Caco-2 (cell line): ENCODE measurements around the gene ZNF507. TPM values are rescaled to one million over a fixed set of nuclear protein-coding genes. Genes with fewer than 3 reads are reported as not detected.

ENCODE experiments used
- BruUV-seq: library from RNA; stranded (reverse); fragments of 400-500 nt; replicated peaks from 2 replicates; lab custom pipeline; 2021; lab: Mats Ljungman, UMichigan
- CTCF ChIA-PET: fragments of 300-600 bp; sonication (Branson Sonifier 250); formaldehyde crosslinking; loops from one replicate; lab custom pipeline; 2022; ENCODE audit warnings: antibody characterized with exemption; lab: Charles Lee
- POLR2A ChIA-PET: fragments of 300-600 bp; sonication (Branson Sonifier 250); formaldehyde crosslinking; loops from one replicate; lab custom pipeline; 2022; ENCODE audit warnings: antibody characterized with exemption; lab: Charles Lee
- DNase-seq, 2 experiments: peaks; one replicate each; pipeline versions ENCODE4 v3.0.0 to v3.0.0-alpha.2; 2020 to 2022
- H3K27me3 ChIP-seq: replicated peaks from 2 replicates; pipeline ENCODE4 v1.6.0; 2011; ENCODE audit warnings: low read length; ENCODE audit not compliant: control insufficient read depth, insufficient read depth
- H3K36me3 ChIP-seq: 2 replicates; pipeline ENCODE4 v1.5.1; 2011; ENCODE audit warnings: low read length; ENCODE audit not compliant: control insufficient read depth, insufficient read depth
- H3K4me1 ChIP-seq: fragments of 250-450 bp; sonication (Bioruptor Pico); 2 replicates; pipeline ENCODE4 v1.5.1; 2020; ENCODE audit warnings: mild to moderate bottlenecking
- H3K4me3 ChIP-seq: 2 replicates; pipeline ENCODE4 v1.5.1; 2011; ENCODE audit warnings: low read depth, mild to moderate bottlenecking, control low read depth, low read length
- H3K9me3 ChIP-seq: fragments of 250-450 bp; sonication (Bioruptor Pico); 2 replicates; pipeline ENCODE4 v1.5.1; 2020; ENCODE audit warnings: mild to moderate bottlenecking, moderate library complexity
- H3K27ac Mint-ChIP-seq: one replicate; pipeline ENCODE4 v1.8.0; 2022; ENCODE audit warnings: mixed read lengths; ENCODE audit not compliant: unreplicated experiment
- H3K27me3 Mint-ChIP-seq: one replicate; pipeline ENCODE4 v1.8.0; 2022; ENCODE audit warnings: mixed read lengths; ENCODE audit not compliant: insufficient read depth, unreplicated experiment
- H3K36me3 Mint-ChIP-seq: one replicate; pipeline ENCODE4 v1.8.0; 2022; ENCODE audit warnings: mild to moderate bottlenecking, mixed read lengths; ENCODE audit not compliant: insufficient read depth, unreplicated experiment
- H3K4me1 Mint-ChIP-seq: one replicate; pipeline ENCODE4 v1.8.0; 2022; ENCODE audit warnings: low read depth, mixed read lengths; ENCODE audit not compliant: unreplicated experiment
- H3K4me3 Mint-ChIP-seq: one replicate; pipeline ENCODE4 v1.8.0; 2022; ENCODE audit warnings: mild to moderate bottlenecking, moderate library complexity, mixed read lengths; ENCODE audit not compliant: unreplicated experiment
- H3K9me3 Mint-ChIP-seq: one replicate; pipeline ENCODE4 v1.8.0; 2022; ENCODE audit warnings: mixed read lengths; ENCODE audit not compliant: unreplicated experiment
- CTCF ChIP-seq, 2 experiments: fragments of 200-600 bp in 1 of 2; IDR thresholded peaks; 1 replicate in 1 of 2; 2 replicates in 1 of 2; pipeline versions ENCODE4 v1.5.1 to v1.8.0; 2011 to 2022; ENCODE audit warnings: antibody characterized with exemption in 1 of 2, control low read depth in 1 of 2, inconsistent platforms in 1 of 2, low read depth in 1 of 2, low read length in 1 of 2, mild to moderate bottlenecking in 1 of 2, moderate library complexity in 1 of 2; ENCODE audit not compliant: insufficient read depth in 1 of 2, severe bottlenecking in 1 of 2, unreplicated experiment in 1 of 2
- intact Hi-C: fragments of 100-400 bp; cut with micrococcal nuclease; formaldehyde crosslinking; loops from one replicate; pipeline ENCODE4 v1.10.0; 2022; ENCODE audit not compliant: unreplicated experiment
- total RNA-seq: library from RNA; stranded (reverse); gene quantifications from 2 replicates; pipeline ENCODE4 v1.2.3, GENCODE V29; 2022

The ZNF507 gene
- total RNA-seq, 1 experiment from 2014 or later, result 27.4 TPM

GRCh38 chr19:32322541-32322940 is 22.9 kb upstream of the ZNF507 start:
- H3K4me1 ChIP-seq, result no peaks in the 10 kb centered on the region
- peaks cover 4% of the 10 kb centered on the region for H3K4me1 Mint-ChIP-seq
- no peak overlapping the region for H3K27ac Mint-ChIP-seq
- H3K36me3 Mint-ChIP-seq, result no peaks in the 10 kb centered on the region
- BruUV-seq, result no TSS peak
- ChIA-PET CTCF (no interaction called here), POLR2A (no interaction called here)
- H3K9me3 Mint-ChIP-seq, result no peaks in the 10 kb centered on the region
- intact Hi-C loops, result loop anchor here (5.0 kb wide), 1 partner anchor 35 kb away; no protein-coding TSS in a partner anchor
- no peak overlapping the region for H3K4me3 Mint-ChIP-seq
- no peaks in the 10 kb centered on the region for H3K27me3 ChIP-seq
- no peak for TF ChIP-seq CTCF (IDR thresholded peaks at IDR 0.05; ENCODE audit: insufficient read depth in 1 of 2, low read depth in 1 of 2, low read length in 1 of 2, severe bottlenecking in 1 of 2, unreplicated experiment in 1 of 2)
- H3K4me3 ChIP-seq, result no peak overlapping the region
- DNase-seq, result no peak
- peaks cover 17% of the 10 kb centered on the region for H3K27me3 Mint-ChIP-seq
- H3K9me3 ChIP-seq, result no peaks in the 10 kb centered on the region
- H3K36me3 ChIP-seq, result no peaks in the 10 kb centered on the region

GRCh38 chr19:32324631-32325285 is 20.7 kb upstream of the ZNF507 start:
- Mint-ChIP-seq H3K4me1 (peaks cover 4% of the 10 kb centered on the region), H3K27me3 (peaks cover 10% of the 10 kb centered on the region), H3K36me3 (no peaks in the 10 kb centered on the region), H3K27ac (no peak overlapping the region), H3K9me3 (no peaks in the 10 kb centered on the region), H3K4me3 (no peak overlapping the region)
- no peak for TF ChIP-seq CTCF (IDR thresholded peaks at IDR 0.05; ENCODE audit: insufficient read depth in 1 of 2, low read depth in 1 of 2, low read length in 1 of 2, severe bottlenecking in 1 of 2, unreplicated experiment in 1 of 2)
- BruUV-seq, result no TSS peak
- Histone ChIP-seq H3K27me3 (no peaks in the 10 kb centered on the region), H3K4me1 (no peaks in the 10 kb centered on the region), H3K4me3 (no peak overlapping the region), H3K36me3 (no peaks in the 10 kb centered on the region), H3K9me3 (no peaks in the 10 kb centered on the region)
- intact Hi-C loops, result loop anchor here (5.0 kb wide), 1 partner anchor 37 kb away; no protein-coding TSS in a partner anchor
- ChIA-PET CTCF (no interaction called here), POLR2A (no interaction called here)
- no peak for DNase-seq

GRCh38 chr19:32330213-32330857 is 15.1 kb upstream of the ZNF507 start:
- CTCF ChIA-PET, result no interaction called here
- H3K27ac Mint-ChIP-seq, result no peak overlapping the region
- Histone ChIP-seq H3K36me3 (no peaks in the 10 kb centered on the region), H3K9me3 (no peaks in the 10 kb centered on the region), H3K4me3 (no peak overlapping the region), H3K4me1 (no peaks in the 10 kb centered on the region), H3K27me3 (no peaks in the 10 kb centered on the region)
- POLR2A ChIA-PET, result no interaction called here
- DNase-seq, result no peak
- no peaks in the 10 kb centered on the region for H3K36me3 Mint-ChIP-seq
- H3K4me3 Mint-ChIP-seq, result no peak overlapping the region
- peaks cover 4% of the 10 kb centered on the region for H3K4me1 Mint-ChIP-seq
- H3K27me3 Mint-ChIP-seq, result peaks cover 11% of the 10 kb centered on the region
- no peaks in the 10 kb centered on the region for H3K9me3 Mint-ChIP-seq
- BruUV-seq, result no TSS peak
- no peak for TF ChIP-seq CTCF (IDR thresholded peaks at IDR 0.05; ENCODE audit: insufficient read depth in 1 of 2, low read depth in 1 of 2, low read length in 1 of 2, severe bottlenecking in 1 of 2, unreplicated experiment in 1 of 2)
- intact Hi-C loops, result no loop called here
